IMR-90 (cell line): ENCODE data around the gene SESN1. TPM values are rescaled to one million over a fixed set of nuclear protein-coding genes. Genes with fewer than 3 reads are reported as not detected.

Source experiments
- ATAC-seq: fragments of 200-7000 bp; cut with Tn5 transposase; 2 replicates; pipeline ENCODE4 v1.9.1; 2020; ENCODE audit warnings: low read depth, mild to moderate bottlenecking, moderate library complexity
- BruUV-seq: library from RNA; stranded (reverse); fragments of 400-500 nt; replicated peaks from 2 replicates; lab custom pipeline; 2021; lab: Mats Ljungman, UMichigan
- CTCF ChIA-PET: fragments of 300-600 bp; formaldehyde crosslinking; extraction: SDS; loops from one replicate; lab custom pipeline; 2021; ENCODE audit warnings: antibody characterized with exemption; lab: Yijun Ruan, JAX
- POLR2A ChIA-PET: fragments of 300-600 bp; sonication (Branson Sonifier 250); formaldehyde crosslinking; loops from one replicate; lab custom pipeline; 2022; ENCODE audit warnings: antibody characterized with exemption; ENCODE audit not compliant: unreplicated experiment; lab: Charles Lee
- DNase-seq: peaks from one replicate; pipeline ENCODE4 v3.0.0; 2013
- H2AFZ ChIP-seq: replicated peaks from 2 replicates; pipeline ENCODE3; 2013; ENCODE audit warnings: low read length, mild to moderate bottlenecking; ENCODE audit not compliant: poor library complexity
- H2AK5ac ChIP-seq: 2 replicates; pipeline ENCODE4 v1.6.1; 2013; ENCODE audit warnings: low read depth, low read length, inconsistent platforms
- H2AK9ac ChIP-seq: replicated peaks from 2 replicates; pipeline ENCODE3; 2013; ENCODE audit warnings: mild to moderate bottlenecking, low read depth, low read length, moderate library complexity; ENCODE audit not compliant: poor library complexity
- H2BK120ac ChIP-seq: 2 replicates; pipeline ENCODE4 v1.6.1; 2013; ENCODE audit warnings: low read depth, low read length, inconsistent platforms
- H2BK15ac ChIP-seq: 3 replicates; pipeline ENCODE4 v1.6.1; 2013; ENCODE audit warnings: low read depth, low read length, inconsistent platforms
- H2BK20ac ChIP-seq: 2 replicates; pipeline ENCODE4 v1.6.1; 2013; ENCODE audit warnings: low read depth, mild to moderate bottlenecking, inconsistent platforms, low read length, moderate library complexity
- H2BK5ac ChIP-seq: 2 replicates; pipeline ENCODE4 v1.6.1; 2013; ENCODE audit warnings: mild to moderate bottlenecking, low read depth, low read length, inconsistent platforms; ENCODE audit not compliant: poor library complexity, severe bottlenecking
- H3K14ac ChIP-seq: replicated peaks from 2 replicates; pipeline ENCODE4 v1.6.1; 2013; ENCODE audit warnings: low read depth, low read length, inconsistent platforms
- H3K18ac ChIP-seq: 2 replicates; pipeline ENCODE4 v1.6.1; 2013; ENCODE audit warnings: low read depth, low read length, control low read depth
- H3K23ac ChIP-seq: 2 replicates; pipeline ENCODE4 v1.6.1; 2013; ENCODE audit warnings: low read depth, low read length, inconsistent platforms
- H3K27ac ChIP-seq: 2 replicates; pipeline ENCODE4 v1.5.1; 2013; ENCODE audit warnings: mild to moderate bottlenecking, control low read depth, low read length; ENCODE audit not compliant: insufficient read depth
- H3K27me3 ChIP-seq: 2 replicates; pipeline ENCODE4 v1.6.1; 2013; ENCODE audit warnings: low read length; ENCODE audit not compliant: control insufficient read depth, insufficient read depth
- H3K36me3 ChIP-seq: 2 replicates; pipeline ENCODE4 v1.6.1; 2013; ENCODE audit warnings: low read length, mixed read lengths; ENCODE audit not compliant: control insufficient read depth, insufficient read depth
- H3K4ac ChIP-seq: 2 replicates; pipeline ENCODE4 v1.6.1; 2013; ENCODE audit warnings: low read depth, low read length, inconsistent platforms
- H3K4me1 ChIP-seq: 2 replicates; pipeline ENCODE4 v1.6.1; 2013; ENCODE audit warnings: low read length, mixed read lengths; ENCODE audit not compliant: control insufficient read depth, insufficient read depth
- H3K4me2 ChIP-seq: 2 replicates; pipeline ENCODE4 v1.6.1; 2013; ENCODE audit warnings: low read depth, mild to moderate bottlenecking, control low read depth, low read length, moderate library complexity
- H3K4me3 ChIP-seq: 2 replicates; pipeline ENCODE4 v1.5.1; 2013; ENCODE audit warnings: low read depth, mild to moderate bottlenecking, control low read depth, low read length, moderate library complexity; ENCODE audit not compliant: insufficient read depth
- H3K56ac ChIP-seq: 2 replicates; pipeline ENCODE4 v1.6.1; 2013; ENCODE audit warnings: low read length, inconsistent platforms; ENCODE audit not compliant: insufficient read depth; ENCODE audit errors: extremely low read depth
- H3K79me1 ChIP-seq, 2 experiments: 2 replicates each; pipeline ENCODE4 v1.6.1; 2013; ENCODE audit warnings: low read length in 2 of 2, inconsistent platforms in 1 of 2, low read depth in 1 of 2
- H3K9ac ChIP-seq: 2 replicates; pipeline ENCODE4 v1.6.1; 2013; ENCODE audit warnings: low read depth, low read length, control low read depth
- H3K9me1 ChIP-seq: 2 replicates; pipeline ENCODE4 v1.6.1; 2013; ENCODE audit warnings: low read length, inconsistent platforms; ENCODE audit not compliant: insufficient read depth
- H3K9me3 ChIP-seq: 2 replicates; pipeline ENCODE4 v1.6.1; 2013; ENCODE audit warnings: low read length; ENCODE audit not compliant: control insufficient read depth, insufficient read depth
- H4K20me1 ChIP-seq: 2 replicates; pipeline ENCODE4 v1.6.1; 2013; ENCODE audit warnings: low read length, inconsistent platforms; ENCODE audit not compliant: insufficient read depth
- H4K5ac ChIP-seq: 2 replicates; pipeline ENCODE4 v1.6.1; 2013; ENCODE audit warnings: mild to moderate bottlenecking, low read depth, low read length, control low read depth
- H4K8ac ChIP-seq, 2 experiments: 2 replicates each; pipeline ENCODE4 v1.6.1; 2013; ENCODE audit warnings: low read depth in 2 of 2, low read length in 2 of 2, control low read depth in 1 of 2, inconsistent platforms in 1 of 2
- H4K91ac ChIP-seq: 2 replicates; pipeline ENCODE4 v1.6.1; 2013; ENCODE audit warnings: low read depth, low read length, inconsistent platforms; ENCODE audit not compliant: insufficient read depth
- BHLHE40 ChIP-seq: fragments of 150-350 bp; IDR thresholded peaks from 2 replicates; pipeline ENCODE4 v1.6.1; 2016; ENCODE audit warnings: mild to moderate bottlenecking, low read depth, low read length
- CEBPB ChIP-seq: IDR thresholded peaks from 2 replicates; pipeline ENCODE4 v1.6.1; 2012; ENCODE audit warnings: low read depth, low read length, improper control_type of control experiment
- CHD1 ChIP-seq: IDR thresholded peaks from 2 replicates; pipeline ENCODE4 v1.6.1; 2012; ENCODE audit warnings: low read depth, low read length, improper control_type of control experiment
- CTCF ChIP-seq: conservative IDR thresholded peaks from 2 replicates; pipeline ENCODE4 v1.5.1; 2012; ENCODE audit warnings: mild to moderate bottlenecking, low read depth, low read length, improper control_type of control experiment
- ELK1 ChIP-seq: fragments of 150-350 bp; IDR thresholded peaks from 2 replicates; pipeline ENCODE4 v1.6.1; 2016; ENCODE audit warnings: low read depth, mild to moderate bottlenecking, low read length, moderate library complexity, borderline replicate concordance
- FOS ChIP-seq: fragments of 150-350 bp; IDR thresholded peaks from 2 replicates; pipeline ENCODE4 v1.6.1; 2016; ENCODE audit warnings: low read depth, low read length
- MAFK ChIP-seq: IDR thresholded peaks from 2 replicates; pipeline ENCODE4 v1.6.1; 2012; ENCODE audit warnings: low read depth, low read length, improper control_type of control experiment
- MAZ ChIP-seq: IDR thresholded peaks from 2 replicates; pipeline ENCODE4 v1.6.1; 2012; ENCODE audit warnings: low read depth, mild to moderate bottlenecking, low read length, improper control_type of control experiment, moderate library complexity, borderline replicate concordance
- MXI1 ChIP-seq: IDR thresholded peaks from 2 replicates; pipeline ENCODE4 v1.6.1; 2012; ENCODE audit warnings: low read depth, mild to moderate bottlenecking, low read length, moderate library complexity, borderline replicate concordance
- NFE2L2 ChIP-seq: fragments of 150-350 bp; IDR thresholded peaks from 2 replicates; pipeline ENCODE4 v1.6.1; 2016; ENCODE audit warnings: low read depth, mild to moderate bottlenecking, low read length
- POLR2A ChIP-seq: IDR thresholded peaks from 2 replicates; pipeline ENCODE4 v1.6.1; 2012; ENCODE audit warnings: mild to moderate bottlenecking, low read depth, low read length
- RAD21 ChIP-seq: IDR thresholded peaks from 2 replicates; pipeline ENCODE4 v1.6.1; 2012; ENCODE audit warnings: low read length, improper control_type of control experiment
- RCOR1 ChIP-seq: IDR thresholded peaks from 2 replicates; pipeline ENCODE4 v1.6.1; 2012; ENCODE audit warnings: mild to moderate bottlenecking, low read length, improper control_type of control experiment; ENCODE audit not compliant: insufficient replicate concordance
- RFX5 ChIP-seq: IDR thresholded peaks from 2 replicates; pipeline ENCODE4 v1.8.0; 2012; ENCODE audit warnings: low read depth, mild to moderate bottlenecking, low read length, moderate library complexity
- USF2 ChIP-seq: fragments of 150-350 bp; IDR thresholded peaks from 2 replicates; pipeline ENCODE4 v1.6.1; 2017; ENCODE audit warnings: mild to moderate bottlenecking, antibody characterized with exemption, low read length, low read depth
- WGBS, 2 experiments: methylation state at CpG; one replicate each; pipeline versions ENCODE4 v1.1.5 to v1.1.7; 2013; ENCODE audit warnings: missing lambda C conversion rate in 2 of 2; ENCODE audit not compliant: insufficient read length in 1 of 2; ENCODE audit errors: extremely low coverage in 2 of 2; 5-methylcytosine and 5-hydroxymethylcytosine counted together
- dilution Hi-C: fragments of 300-500 bp; cut with HindIII; formaldehyde crosslinking; loops from one replicate; pipeline ENCODE4 v1.14.3; 2018; ENCODE audit warnings: low sequenced_read_pairs; ENCODE audit not compliant: unreplicated experiment
- in situ Hi-C: fragments of 300-500 bp; cut with MboI; formaldehyde crosslinking; loops from 3 replicates; pipeline ENCODE4 v1.14.3; 2019; ENCODE audit warnings: low sequenced_read_pairs, inconsistent platforms, mixed read lengths
- intact Hi-C: fragments of 100-400 bp; cut with micrococcal nuclease; formaldehyde crosslinking; loops from 2 replicates; pipeline ENCODE4 v1.10.0; 2022
- polyA plus RNA-seq, 3 experiments: library from polyadenylated mRNA; depleted of rRNA; stranded (reverse); fragments of >200 nt; gene quantifications; 2 replicates each; pipeline ENCODE4 v1.2.3, GENCODE V29; 2012; ENCODE audit warnings: low replicate concordance in 1 of 3
- total RNA-seq: library from RNA; depleted of rRNA; stranded (reverse); fragments of >200 nt; gene quantifications from 2 replicates; pipeline ENCODE4 v1.2.3, GENCODE V29; 2012

Gene SESN1
- total and polyA plus RNA-seq, 2 of the 4 experiments (the other 2 are of a cell fraction): 9.7 to 16.7 TPM

- peaks cover 5% of the 10 kb centered on the region; the same call in 1 of the 2 replicates for H3K9me1 ChIP-seq
- ATAC-seq: no peak
- no peak overlapping the region for H4K91ac ChIP-seq
- no peaks in the 10 kb centered on the region for H3K9me3 ChIP-seq
- no peak overlapping the region for H2BK15ac ChIP-seq
- H3K18ac ChIP-seq: no peak overlapping the region
- in situ Hi-C loops: no loop called here
- ChIA-PET CTCF (interaction anchor here (0.7 to 1.6 kb wide), 3 partner anchors 12 to 944 kb away, joined by 3 to 4 read pairs (median 3); no protein-coding TSS in a partner anchor), POLR2A (interaction anchor here (0.5 to 0.9 kb wide), 4 partner anchors 14 to 534 kb away, joined by 3 read pairs; no protein-coding TSS in a partner anchor)
- H4K8ac ChIP-seq: no peak overlapping the region
- H2AK9ac ChIP-seq: no peak overlapping the region
- BruUV-seq: no TSS peak
- H3K27me3 ChIP-seq: no peaks in the 10 kb centered on the region
- H2BK5ac ChIP-seq: no peak overlapping the region
- peaks cover 7% of the 10 kb centered on the region; the same call in 1 of the 2 replicates for H4K20me1 ChIP-seq
- peak overlapping the region; percentile 91 for H2AFZ ChIP-seq
- peak overlapping the region; percentile 33 for H3K14ac ChIP-seq
- H3K27ac ChIP-seq: peak overlapping the region; percentile 2
- no peak overlapping the region for H2BK120ac ChIP-seq
- peak overlapping the region; percentile 76 for H3K4me3 ChIP-seq
- dilution Hi-C loops: no loop called here
- no peak overlapping the region for H4K5ac ChIP-seq
- no peak overlapping the region for H2AK5ac ChIP-seq
- H3K9ac ChIP-seq: peak overlapping the region; percentile 52
- H3K23ac ChIP-seq: peak overlapping the region; percentile 92
- H3K56ac ChIP-seq: peak overlapping the region; percentile 57; the same call in 1 of the 2 replicates
- H3K36me3 ChIP-seq: no peaks in the 10 kb centered on the region
- no peak overlapping the region for H3K4ac ChIP-seq
- H3K4me1 ChIP-seq: peaks cover 3% of the 10 kb centered on the region; the same call in 1 of the 2 replicates
- no peak overlapping the region for H2BK20ac ChIP-seq
- DNase-seq: peak; percentile 14
- WGBS, 2 experiments: 0% methylated on average over 7 of the region's 19 CpGs; no CpG with 5 or more reads in 1 of the 2 experiments
- H3K4me2 ChIP-seq: peak overlapping the region; percentile 100
- H3K79me1 ChIP-seq: peaks cover 38 to 67% of the 10 kb centered on the region in 2 experiments
- intact Hi-C loops: loop anchor here (5.0 kb wide), 1 partner anchor 388 kb away; the partner anchor contains the start of gene ZBTB24
- no peak for TF ChIP-seq POLR2A
- no peak for TF ChIP-seq MAFK
- no peak for TF ChIP-seq FOS
- no peak for TF ChIP-seq ELK1
- TF ChIP-seq USF2: no peak
- no peak for TF ChIP-seq MXI1
- no peak for TF ChIP-seq RCOR1
- no peak for TF ChIP-seq BHLHE40
- no peak for TF ChIP-seq CHD1
- no peak for TF ChIP-seq RFX5
- TF ChIP-seq RAD21: no peak
- TF ChIP-seq NFE2L2: no peak
- no peak for TF ChIP-seq MAZ
- no peak for TF ChIP-seq CEBPB
- TF ChIP-seq CTCF: no peak
These were observed 772 bp downstream of the SESN1 start for GRCh38 chr6:109093732-109094415.
